ENCODE data around the gene AFP. TPM values are rescaled to one million over a fixed set of nuclear protein-coding genes. Genes with fewer than 3 reads are reported as not detected.

AFP gene
- total RNA-seq, 2 experiments from 2014 or later = not detected

GRCh38 chr4:73501664-73502265 lies 65.7 kb downstream of the AFP start:
- no peak overlapping the region for H3K27ac Mint-ChIP-seq
- no peaks in the 10 kb centered on the region for H3K9me3 Mint-ChIP-seq
- no peaks in the 10 kb centered on the region for H3K4me1 Mint-ChIP-seq
- peaks cover 4% of the 10 kb centered on the region for H3K27me3 Mint-ChIP-seq
- DNase-seq = no peak
- H3K4me3 Mint-ChIP-seq = no peak overlapping the region
- H3K36me3 Mint-ChIP-seq = no peaks in the 10 kb centered on the region

GRCh38 chr4:73505567-73505966 lies 69.5 kb downstream of the AFP start:
- Mint-ChIP-seq H3K27me3 (peaks cover 4% of the 10 kb centered on the region), H3K36me3 (no peaks in the 10 kb centered on the region), H3K4me3 (no peak overlapping the region), H3K4me1 (no peaks in the 10 kb centered on the region), H3K9me3 (no peaks in the 10 kb centered on the region), H3K27ac (no peak overlapping the region)
- no peak for DNase-seq

Other genes with a start within 250 kb of the AFP start
- 10 to 100 TPM; 61.6 to 65.0 TPM for gene ANKRD17, start 177.4 kb upstream of the AFP start, total RNA-seq
- gene ALB, start 31.9 kb upstream of the AFP start, total RNA-seq = not detected
- not detected for gene AFM, start 45.5 kb downstream of the AFP start, total RNA-seq
- not detected for gene RASSF6, start 184.2 kb downstream of the AFP start, total RNA-seq